Measurements from ENCODE around the gene AGRN. TPM values are rescaled to one million over a fixed set of nuclear protein-coding genes. Genes with fewer than 3 reads are reported as not detected.
A peak's percentile ranks its signal among the peaks of the same experiment; 100 is the strongest.
"Not testable (repeated sequence)": the region's sequence is repeated elsewhere in the genome, so short reads cannot be mapped to it uniquely, and the experiment has no call there.

Gene AGRN
- polyA plus RNA-seq, 3 donors from 2014 or later: 0.87 TPM; not detected in 2

DNA sequence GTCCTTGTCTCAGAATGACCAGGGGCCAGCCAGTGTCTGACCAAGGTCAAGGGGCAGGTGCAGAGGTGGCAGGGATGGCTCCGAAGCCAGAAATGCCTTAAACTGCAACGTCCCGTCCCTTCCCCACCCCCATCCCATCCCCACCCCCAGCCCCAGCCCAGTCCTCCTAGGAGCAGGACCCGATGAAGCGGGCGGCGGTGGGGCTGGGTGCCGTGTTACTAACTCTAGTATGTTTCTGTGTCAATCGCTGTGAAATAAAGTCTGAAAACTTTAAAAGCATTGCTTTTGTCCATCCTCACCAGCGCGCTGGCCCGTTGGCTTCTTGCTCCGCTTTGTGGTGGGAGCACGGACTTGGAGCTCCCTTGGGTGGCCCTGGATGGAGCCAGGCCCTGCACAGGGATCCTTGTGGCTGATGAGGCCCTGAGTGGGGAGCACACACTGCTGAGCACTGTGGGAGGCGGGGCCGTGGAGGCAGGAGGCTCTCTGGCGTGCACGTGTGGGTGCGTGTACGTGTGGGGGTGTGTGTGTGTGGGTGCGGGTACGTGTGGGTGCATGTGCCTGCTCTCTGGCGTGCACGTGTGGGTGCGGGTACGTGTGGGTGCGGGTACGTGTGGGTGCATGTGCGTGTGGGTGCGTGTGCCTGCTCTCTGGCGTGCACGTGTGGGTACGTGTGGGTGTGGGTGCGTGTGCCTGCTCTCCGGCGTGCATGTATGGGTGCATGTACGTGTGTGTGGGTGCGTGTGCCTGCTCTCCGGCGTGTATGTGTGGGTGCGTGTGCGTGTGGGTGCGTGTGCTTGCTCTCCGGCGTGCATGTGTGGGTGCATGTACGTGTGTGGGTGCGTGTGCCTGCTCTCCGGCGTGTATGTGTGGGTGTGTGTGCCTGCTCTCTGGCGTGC, 36.2 kb downstream of the AGRN start:
- H3K27me3 Mint-ChIP-seq (ENCODE audit: low read depth in 3 of 3): peaks cover 9 to 14% (median 11%) of the 10 kb centered on the region in 3 donors
- H3K4me3 Mint-ChIP-seq: no peak overlapping the region
- no peaks in the 10 kb centered on the region for H3K36me3 Mint-ChIP-seq
- H3K27ac Mint-ChIP-seq: no peak overlapping the region
- peaks cover 0 to 5% of the 10 kb centered on the region in 2 donors for H3K4me1 Mint-ChIP-seq
- H3K9me3 Mint-ChIP-seq: no peaks in the 10 kb centered on the region
- DNase-seq: no peak

DNA sequence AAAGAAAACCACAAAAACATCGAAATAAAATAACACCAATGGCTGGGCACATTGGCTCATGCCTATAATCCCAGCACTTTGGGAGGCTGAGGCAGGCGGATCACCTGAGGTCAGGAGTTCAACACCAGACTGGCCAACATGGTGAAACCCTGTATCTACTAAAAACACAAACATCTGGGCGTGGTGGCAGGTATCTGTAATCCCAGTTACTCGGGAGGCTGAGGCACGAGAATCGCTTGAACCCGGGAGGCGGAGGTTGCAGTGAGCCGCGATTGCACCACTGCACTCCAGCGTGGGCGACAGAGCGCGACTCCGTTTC, 37.8 kb downstream of the AGRN start:
- Mint-ChIP-seq H3K27me3 (ENCODE audit: low read depth in 3 of 3) (peaks cover 11 to 14% (median 11%) of the 10 kb centered on the region in 3 donors), H3K4me3 (peak overlapping the region; percentile 13 to 57 (median 49))
- H3K4me1 Mint-ChIP-seq, H3K36me3 Mint-ChIP-seq, H3K27ac Mint-ChIP-seq, H3K9me3 Mint-ChIP-seq, DNase-seq: not testable (repeated sequence)

DNA sequence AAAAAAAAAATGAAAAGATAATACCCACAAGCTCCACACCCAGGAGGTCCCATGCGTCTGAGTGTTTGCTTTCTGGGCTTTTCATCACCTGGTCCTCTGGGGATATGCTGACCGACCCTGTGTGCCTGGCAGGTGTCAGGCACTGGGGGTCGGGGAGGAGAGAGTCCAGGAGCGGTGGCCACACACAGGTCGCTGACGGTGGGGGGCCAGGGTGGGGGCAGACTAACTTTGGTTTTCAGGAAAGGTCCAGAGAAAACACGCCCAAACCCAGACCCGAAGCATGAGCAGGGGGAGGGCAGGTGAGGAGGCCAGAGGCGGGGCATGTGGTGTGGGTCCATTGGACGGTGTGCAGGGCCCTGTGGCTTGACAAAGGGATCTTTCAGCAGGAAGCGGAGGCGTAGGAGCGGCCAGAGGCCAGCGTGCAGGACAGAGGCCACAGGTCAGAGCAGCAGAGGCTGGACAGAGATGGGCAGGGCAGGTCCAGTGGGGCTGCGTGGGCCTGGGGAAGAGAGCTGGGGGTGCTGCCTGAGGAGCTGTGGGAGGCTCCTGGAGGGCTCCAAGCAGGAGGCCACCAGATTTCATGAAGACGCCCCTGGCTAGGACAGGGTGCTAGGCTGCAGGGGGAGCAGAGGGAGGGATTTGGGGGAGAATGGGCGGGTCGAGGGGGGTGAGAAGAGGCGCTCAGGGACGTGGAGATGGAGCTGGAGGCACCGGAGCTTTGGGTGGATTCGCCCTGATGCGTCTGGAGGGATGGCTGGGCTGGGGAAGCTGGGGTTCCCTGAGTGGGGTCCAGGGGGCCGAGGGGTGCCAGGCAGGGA, 38.4 kb downstream of the AGRN start:
- Mint-ChIP-seq H3K4me3 (peak overlapping the region; percentile 57 to 74 (median 68)), H3K36me3 (no peaks in the 10 kb centered on the region), H3K27me3 (ENCODE audit: low read depth in 3 of 3) (peaks cover 11 to 14% (median 12%) of the 10 kb centered on the region in 3 donors), H3K27ac (no peak overlapping the region), H3K4me1 (peaks cover 0 to 5% of the 10 kb centered on the region in 2 donors), H3K9me3 (no peaks in the 10 kb centered on the region)
- no peak for DNase-seq

DNA sequence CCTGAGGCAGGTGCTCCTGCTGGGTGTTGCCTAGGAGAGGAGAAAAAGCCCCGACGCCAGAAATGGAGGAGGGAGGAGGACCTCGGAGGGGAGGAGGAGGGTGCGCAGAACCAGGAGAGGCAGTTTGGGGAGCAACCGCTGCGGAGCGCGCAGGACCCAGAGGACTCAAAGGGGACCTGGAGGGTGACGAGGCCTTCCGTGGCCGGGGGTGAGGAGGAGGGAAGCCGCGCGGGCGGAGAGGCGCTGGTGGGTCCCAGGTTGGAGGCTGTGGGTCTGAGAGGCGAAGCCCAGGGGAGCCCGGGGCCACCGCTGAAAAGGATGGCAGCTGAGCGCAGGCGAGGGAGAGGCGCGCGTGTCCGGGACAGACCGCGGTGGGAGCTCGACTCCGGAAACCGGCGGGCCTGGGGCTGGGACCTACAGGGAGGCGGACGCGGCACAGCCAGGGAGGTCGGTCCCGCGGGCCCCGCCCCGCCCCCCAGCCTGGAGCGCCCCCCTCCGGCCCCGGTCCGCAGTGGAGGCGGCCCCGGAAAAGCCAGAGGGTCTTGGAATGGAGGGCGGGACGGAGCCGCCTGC, 39.1 kb downstream of the AGRN start:
- Mint-ChIP-seq H3K36me3 (no peaks in the 10 kb centered on the region), H3K4me1 (peaks cover 0 to 5% of the 10 kb centered on the region in 2 donors), H3K9me3 (no peaks in the 10 kb centered on the region), H3K27me3 (ENCODE audit: low read depth in 3 of 3) (peaks cover 11 to 14% (median 12%) of the 10 kb centered on the region in 3 donors), H3K4me3 (peak overlapping the region; percentile 40 to 74 (median 68)), H3K27ac (no peak overlapping the region)
- DNase-seq: peak in 1 of 3 donors; percentile 42

DNA sequence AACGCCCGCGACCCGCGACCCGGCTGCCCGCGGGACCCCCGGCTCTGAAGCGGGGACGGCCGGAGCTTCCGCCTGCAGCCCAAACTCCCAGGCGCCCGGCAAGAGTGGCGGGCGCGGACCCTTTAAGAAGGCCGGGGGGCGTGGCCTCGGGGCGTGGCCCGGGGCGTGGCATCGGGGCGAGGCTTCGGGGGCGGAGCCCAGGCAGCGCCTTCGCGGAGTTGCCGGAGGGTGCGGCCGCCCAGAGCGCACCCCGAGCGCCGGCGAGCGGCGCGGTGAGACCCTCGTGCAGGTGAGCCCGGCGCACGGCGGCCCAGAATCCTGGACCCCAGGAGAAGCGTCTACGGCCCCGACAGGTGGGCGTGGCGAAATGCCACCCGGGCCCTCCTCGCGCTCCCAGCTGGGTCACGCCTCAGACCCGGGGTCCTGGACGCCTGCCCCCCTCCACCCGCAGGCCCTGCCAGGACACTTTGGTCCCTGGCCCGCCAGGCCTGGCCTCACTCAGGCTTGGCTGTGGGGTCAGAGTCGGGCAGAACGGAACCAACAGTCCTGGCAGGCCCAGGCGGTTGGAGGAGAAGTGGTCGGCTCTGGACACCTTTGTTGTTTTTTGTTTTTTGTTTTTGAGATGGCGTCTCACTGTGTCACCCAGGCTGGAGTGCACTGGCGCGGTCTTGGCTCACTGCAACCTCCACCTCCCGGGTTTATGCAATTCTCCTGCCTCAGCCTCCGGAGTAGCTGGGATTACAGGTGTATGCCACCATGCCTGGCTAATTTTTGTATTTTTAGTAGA, 39.8 kb downstream of the AGRN start:
- peaks cover 11 to 14% (median 12%) of the 10 kb centered on the region in 3 donors for H3K27me3 Mint-ChIP-seq (ENCODE audit: low read depth in 3 of 3)
- peaks cover 0 to 5% of the 10 kb centered on the region in 2 donors for H3K4me1 Mint-ChIP-seq
- H3K36me3 Mint-ChIP-seq: no peaks in the 10 kb centered on the region
- peak; percentile 82 to 84 (median 83) for DNase-seq
- H3K9me3 Mint-ChIP-seq: no peaks in the 10 kb centered on the region
- no peak overlapping the region for H3K27ac Mint-ChIP-seq
- H3K4me3 Mint-ChIP-seq: peak overlapping the region; percentile 12 to 51 (median 43)

DNA sequence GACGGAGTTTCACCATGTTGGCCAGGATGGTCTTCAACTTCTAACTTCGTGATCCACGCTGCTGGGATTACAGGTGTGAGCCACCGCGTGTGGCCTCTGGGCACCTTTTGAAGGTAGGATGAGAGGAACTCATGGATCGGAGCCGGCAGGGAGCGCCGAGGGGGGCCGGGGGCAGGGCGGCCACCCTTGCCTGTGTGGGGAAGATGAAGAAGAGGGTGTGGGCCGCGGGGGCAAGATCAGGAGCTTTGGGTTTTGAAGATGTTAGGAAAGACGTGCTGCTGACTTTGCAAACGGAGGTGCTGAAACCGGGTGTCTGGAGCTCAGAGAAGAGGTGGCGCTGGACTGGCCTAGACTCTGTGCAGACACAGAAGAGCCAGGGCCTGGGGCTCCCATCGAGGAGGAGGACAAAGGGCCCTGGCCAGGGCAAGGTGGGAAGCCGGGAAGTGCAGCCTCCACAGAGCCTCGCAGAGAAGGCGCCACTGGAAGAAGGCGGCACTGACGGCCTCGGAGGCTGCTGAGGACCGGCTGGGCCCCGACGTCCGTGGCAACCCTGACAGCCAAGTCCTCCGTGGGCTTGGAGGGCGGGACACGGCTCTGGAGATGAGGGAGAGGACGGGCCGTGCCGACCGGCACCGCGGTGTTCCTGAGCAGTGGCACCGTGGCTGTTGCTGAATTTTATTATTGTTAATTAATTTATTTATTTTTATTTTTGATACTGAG, 40.5 kb downstream of the AGRN start:
- no peaks in the 10 kb centered on the region for H3K9me3 Mint-ChIP-seq
- peaks cover 0 to 5% of the 10 kb centered on the region in 2 donors for H3K4me1 Mint-ChIP-seq
- no peak for DNase-seq
- H3K4me3 Mint-ChIP-seq: peak overlapping the region; percentile 35 to 51 (median 43)
- H3K27me3 Mint-ChIP-seq (ENCODE audit: low read depth in 3 of 3): peaks cover 11 to 14% (median 12%) of the 10 kb centered on the region in 3 donors
- no peak overlapping the region for H3K27ac Mint-ChIP-seq
- no peaks in the 10 kb centered on the region for H3K36me3 Mint-ChIP-seq

DNA sequence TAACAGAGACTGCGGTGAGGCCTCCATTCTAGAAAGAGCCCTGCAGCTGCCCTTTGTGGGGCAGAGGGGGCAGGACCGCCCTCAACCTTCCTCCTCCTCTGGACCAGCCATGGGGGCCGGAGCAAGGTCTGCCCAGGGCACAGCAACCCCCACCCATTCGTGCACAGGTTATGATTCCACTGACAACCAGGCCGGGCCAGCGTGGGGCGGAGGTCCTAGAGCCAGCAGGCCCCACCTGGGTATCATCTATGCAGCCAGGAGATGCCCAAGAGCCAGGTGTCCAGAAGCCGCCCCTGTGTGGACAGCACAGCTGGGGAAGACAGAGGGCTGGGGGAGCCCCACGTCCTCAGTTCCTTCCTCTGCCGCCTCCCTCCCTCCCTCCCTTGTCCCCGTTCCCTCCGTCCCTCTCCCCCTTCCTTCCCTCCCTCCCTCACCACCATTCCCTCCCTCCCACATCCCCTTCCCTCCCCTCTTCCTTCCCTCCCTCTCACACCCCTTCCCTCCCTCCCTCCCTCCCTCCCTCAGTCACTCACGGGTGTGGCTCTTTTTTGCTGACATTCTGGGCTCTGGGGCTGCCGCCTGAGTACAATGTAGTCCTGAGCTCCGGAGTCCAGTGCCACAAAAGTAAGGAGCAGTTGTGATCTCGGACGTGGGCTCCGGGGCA, 41.9 kb downstream of the AGRN start:
- peaks cover 8 to 14% (median 12%) of the 10 kb centered on the region in 3 donors for H3K27me3 Mint-ChIP-seq (ENCODE audit: low read depth in 3 of 3)
- H3K4me1 Mint-ChIP-seq: peaks cover 0 to 5% of the 10 kb centered on the region in 2 donors
- no peaks in the 10 kb centered on the region for H3K9me3 Mint-ChIP-seq
- DNase-seq: no peak
- H3K4me3 Mint-ChIP-seq: no peak overlapping the region
- H3K36me3 Mint-ChIP-seq: no peaks in the 10 kb centered on the region
- H3K27ac Mint-ChIP-seq: no peak overlapping the region

DNA sequence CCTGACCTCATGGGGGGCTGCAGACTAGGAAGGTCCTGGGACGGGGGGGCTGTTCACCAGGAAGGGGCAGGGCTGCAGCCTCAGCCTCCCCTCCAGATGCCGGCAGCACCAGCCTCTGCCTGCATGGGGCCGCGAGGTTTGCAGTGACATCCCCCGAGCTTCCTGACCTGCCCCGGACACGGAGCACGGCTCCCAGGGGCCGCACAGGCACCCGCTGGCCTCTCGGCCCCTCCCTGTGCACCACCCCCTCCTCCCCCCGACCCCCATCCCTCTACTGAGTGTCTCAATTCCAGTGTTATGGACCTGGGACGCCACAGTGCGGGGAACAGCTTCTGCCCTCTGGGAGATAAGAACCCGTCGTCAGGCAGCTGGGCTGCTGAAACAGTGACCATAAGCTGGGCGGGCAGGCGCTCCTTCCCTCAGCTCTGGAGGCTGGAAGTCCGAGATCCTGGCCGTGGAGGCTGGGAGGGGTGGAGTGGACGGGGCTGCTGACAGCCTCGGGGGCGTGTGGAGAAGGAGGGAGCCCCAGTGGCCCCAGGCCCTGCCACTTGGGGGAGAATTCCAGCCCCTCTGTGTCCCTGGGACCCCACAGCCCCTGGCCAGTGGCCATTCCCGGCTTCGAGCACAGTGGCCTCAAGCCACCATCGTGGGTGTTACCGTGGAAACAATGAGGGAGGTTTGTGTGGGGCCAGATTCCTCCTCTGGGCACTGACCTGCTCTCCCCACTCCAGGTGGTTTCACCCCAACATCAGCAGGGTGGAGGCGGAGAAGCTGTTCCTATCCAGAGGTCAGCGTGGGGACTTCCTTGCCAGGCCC, 42.6 kb downstream of the AGRN start:
- H3K36me3 Mint-ChIP-seq: no peaks in the 10 kb centered on the region
- H3K4me3 Mint-ChIP-seq: no peak overlapping the region
- no peak overlapping the region for H3K27ac Mint-ChIP-seq
- no peak for DNase-seq
- peaks cover 8 to 11% (median 11%) of the 10 kb centered on the region in 3 donors for H3K27me3 Mint-ChIP-seq (ENCODE audit: low read depth in 3 of 3)
- peaks cover 0 to 5% of the 10 kb centered on the region in 2 donors for H3K4me1 Mint-ChIP-seq
- H3K9me3 Mint-ChIP-seq: no peaks in the 10 kb centered on the region

DNA sequence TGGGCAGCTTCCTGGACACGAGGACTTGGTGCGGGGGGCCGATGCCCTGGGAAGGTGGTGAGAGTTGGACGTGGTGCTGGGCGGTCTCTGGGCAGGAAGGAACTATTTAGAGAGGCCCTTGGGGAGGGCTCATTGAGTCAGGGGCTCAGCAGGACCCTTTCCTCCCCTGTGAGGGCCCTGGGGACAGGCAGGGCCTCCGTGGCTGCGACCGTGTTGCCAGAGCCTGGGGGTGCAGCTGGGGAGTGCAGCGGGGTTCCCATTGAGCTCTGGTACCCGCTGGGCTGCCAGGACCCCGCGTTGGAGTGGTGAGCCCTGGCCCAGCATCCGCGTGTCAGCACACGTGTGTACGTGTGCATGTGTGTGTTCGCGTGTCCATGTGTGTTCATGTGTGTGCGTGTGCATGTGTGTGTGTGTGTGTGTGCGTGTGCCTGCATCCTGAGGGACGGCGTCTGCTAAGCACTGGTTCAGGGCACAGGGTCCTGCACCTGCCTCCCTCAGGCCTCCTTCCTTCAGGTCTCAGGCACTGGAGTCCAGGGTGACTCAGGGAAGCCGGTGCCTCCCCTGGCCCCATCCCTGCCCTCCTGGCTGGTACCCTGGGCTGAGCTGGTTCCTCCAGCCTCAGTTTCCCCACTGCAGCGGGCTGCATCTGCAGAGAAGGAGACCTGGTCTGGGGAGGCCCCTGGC, 43.5 kb downstream of the AGRN start:
- Mint-ChIP-seq H3K36me3 (no peaks in the 10 kb centered on the region), H3K4me3 (no peak overlapping the region), H3K27ac (no peak overlapping the region), H3K27me3 (ENCODE audit: low read depth in 3 of 3) (peaks cover 7 to 8% (median 8%) of the 10 kb centered on the region in 3 donors), H3K9me3 (no peaks in the 10 kb centered on the region), H3K4me1 (peaks cover 0 to 7% of the 10 kb centered on the region in 2 donors)
- no peak for DNase-seq

DNA sequence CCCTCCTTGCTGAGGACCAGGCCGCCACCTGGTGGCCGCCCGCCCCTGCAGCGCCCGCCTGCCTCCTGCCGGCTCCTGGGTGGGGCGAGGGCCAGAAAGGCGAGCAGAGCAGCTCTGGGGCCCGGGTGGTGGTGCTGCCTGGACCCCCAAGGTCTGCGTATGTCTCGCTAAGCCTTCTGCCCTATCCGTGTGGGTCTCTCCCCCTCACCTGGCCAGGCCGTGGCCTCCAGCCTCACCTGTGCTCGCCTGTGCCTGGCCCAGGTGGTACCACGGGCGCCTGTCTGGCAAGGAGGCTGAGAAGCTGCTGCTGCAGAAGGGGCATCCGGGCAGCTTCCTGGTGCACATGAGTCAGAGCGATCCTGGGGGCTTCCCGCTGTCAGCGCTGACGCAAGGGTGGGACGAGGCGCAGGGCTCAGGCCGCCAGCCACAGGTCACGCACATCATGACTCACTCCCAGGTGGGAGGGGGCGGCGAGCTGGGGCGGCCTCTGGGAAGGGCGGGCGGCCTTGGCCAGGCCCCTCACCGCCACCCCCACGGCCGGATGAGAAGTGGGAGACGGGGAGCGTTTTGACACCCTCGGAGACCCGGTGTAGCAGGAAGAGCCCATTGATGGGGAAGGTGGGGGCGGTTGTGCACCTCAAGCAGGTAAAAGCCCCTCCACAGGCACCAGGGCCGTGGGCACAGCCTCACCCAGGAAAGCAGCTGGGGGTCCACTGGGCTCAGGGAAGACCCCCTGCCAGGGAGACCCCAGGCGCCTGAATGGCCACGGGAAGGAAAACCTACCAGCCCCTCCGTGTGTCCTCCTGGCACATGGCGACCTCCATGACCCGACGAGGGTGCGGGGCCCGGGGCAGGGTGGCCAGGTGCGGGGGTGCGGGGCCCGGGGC, 44.3 kb downstream of the AGRN start:
- Mint-ChIP-seq H3K9me3 (no peaks in the 10 kb centered on the region), H3K36me3 (no peaks in the 10 kb centered on the region), H3K27me3 (ENCODE audit: low read depth in 3 of 3) (peaks cover 4 to 8% (median 5%) of the 10 kb centered on the region in 3 donors), H3K4me1 (peaks cover 0 to 4% of the 10 kb centered on the region in 2 donors), H3K4me3 (no peak overlapping the region), H3K27ac (peak overlapping the region in 2 of 6 donors; percentile 46 to 57)
- DNase-seq: peak; percentile 73 to 75 (median 73)

Measured in immature natural killer cell (primary cell).